Mesothelial cell of epicardium (in vitro differentiated cells): ENCODE measurements around the gene PATZ1. TPM values are rescaled to one million over a fixed set of nuclear protein-coding genes. Genes with fewer than 3 reads are reported as not detected.

ENCODE experiments used
- DNase-seq, 2 experiments: peaks; one replicate each; pipeline ENCODE4 v3.0.0; 2021; ENCODE audit warnings: low spot score in 2 of 2; ENCODE audit not compliant: unreplicated experiment in 2 of 2
- H3K27ac Mint-ChIP-seq: 2 replicates; pipeline ENCODE4 v1.8.0; 2021; ENCODE audit warnings: mixed read lengths
- H3K27me3 Mint-ChIP-seq: 2 replicates; pipeline ENCODE4 v1.8.0; 2021; ENCODE audit warnings: low read depth, mixed read lengths
- H3K36me3 Mint-ChIP-seq: 2 replicates; pipeline ENCODE4 v1.8.0; 2021; ENCODE audit warnings: mixed read lengths
- H3K4me1 Mint-ChIP-seq: 2 replicates; pipeline ENCODE4 v1.8.0; 2021; ENCODE audit warnings: mixed read lengths
- H3K4me3 Mint-ChIP-seq: 2 replicates; pipeline ENCODE4 v1.8.0; 2021; ENCODE audit warnings: mild to moderate bottlenecking, moderate library complexity, mixed read lengths
- H3K9me3 Mint-ChIP-seq: 2 replicates; pipeline ENCODE4 v1.8.0; 2021; ENCODE audit warnings: mixed read lengths
- CTCF ChIP-seq: fragments of 200-600 bp; sonication (generic); IDR thresholded peaks from one replicate; pipeline ENCODE4 v1.5.0; 2021; ENCODE audit warnings: antibody characterized with exemption; ENCODE audit not compliant: unreplicated experiment
- total RNA-seq: library from RNA; stranded (reverse); gene quantifications from 3 replicates; pipeline ENCODE4 v1.2.1, GENCODE V29; 2021

Gene PATZ1
- total RNA-seq, 1 donor from 2014 or later = 70.9 TPM

DNA sequence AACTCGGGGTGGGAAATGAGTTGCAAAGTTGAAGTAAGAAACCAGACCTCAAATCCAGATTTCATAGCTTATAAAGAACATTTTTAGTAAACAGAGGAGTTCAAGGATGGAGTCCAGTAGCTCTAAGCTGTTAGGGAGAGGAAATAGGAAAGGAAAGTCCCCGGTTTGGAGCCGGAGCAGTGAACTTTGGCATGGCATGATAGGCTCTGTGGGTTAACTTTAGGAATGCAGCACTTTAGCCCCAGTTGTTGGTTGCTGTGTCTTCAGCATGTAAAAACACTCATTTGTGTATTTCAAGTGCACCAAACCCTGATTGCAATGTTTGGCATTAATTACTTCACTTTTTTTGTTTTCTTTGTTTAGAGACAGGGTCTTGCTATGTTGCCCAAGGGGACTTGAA is 45.2 kb downstream of the PATZ1 start:
- Mint-ChIP-seq H3K27me3 (no peaks in the 10 kb centered on the region), H3K9me3 (no peaks in the 10 kb centered on the region), H3K4me3 (no peak overlapping the region), H3K4me1 (peaks cover 13% of the 10 kb centered on the region), H3K36me3 (no peaks in the 10 kb centered on the region), H3K27ac (no peak overlapping the region)
- TF ChIP-seq CTCF = no peak
- no peak for DNase-seq

DNA sequence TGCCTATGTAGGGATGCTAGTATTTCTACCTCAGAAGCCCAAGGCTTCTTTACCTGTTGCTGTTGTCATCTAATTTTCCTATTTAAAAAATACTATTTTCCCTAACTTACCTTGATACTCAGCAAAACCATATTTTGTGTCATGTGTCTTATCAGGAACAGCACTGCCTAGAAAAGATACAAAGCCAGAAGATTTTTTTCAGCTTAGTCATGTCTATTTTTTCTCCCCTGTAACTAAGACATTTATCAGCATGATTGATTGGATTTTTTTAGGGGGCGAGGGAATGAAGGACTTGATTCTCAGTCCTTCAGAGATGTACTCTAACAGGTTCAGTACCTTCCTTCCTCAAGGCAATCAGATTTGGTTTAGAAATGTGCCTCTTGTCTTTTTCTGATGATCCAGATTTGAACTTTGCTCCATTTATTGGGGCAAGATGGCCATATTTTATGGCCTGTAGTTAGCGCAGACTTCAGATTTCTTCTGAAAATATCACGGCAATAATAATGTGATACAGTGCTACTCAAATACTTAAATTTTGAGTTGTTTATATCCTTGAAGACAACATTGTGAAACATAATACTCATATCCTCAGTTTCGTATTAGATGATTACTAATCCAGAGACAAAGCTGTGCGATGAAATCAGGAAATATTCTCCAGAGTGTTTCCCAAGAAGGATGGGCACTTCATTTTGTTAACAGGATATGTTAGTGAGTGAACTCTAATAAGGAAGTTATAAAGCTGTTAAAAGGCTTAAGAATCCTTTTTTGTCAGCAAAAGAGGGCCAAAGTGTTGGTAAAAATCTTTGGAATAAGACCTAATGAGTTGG is 50.1 kb downstream of the PATZ1 start:
- peak overlapping the region; percentile 89 for H3K27ac Mint-ChIP-seq
- H3K9me3 Mint-ChIP-seq = no peaks in the 10 kb centered on the region
- H3K4me1 Mint-ChIP-seq = peaks cover 43% of the 10 kb centered on the region
- H3K27me3 Mint-ChIP-seq = no peaks in the 10 kb centered on the region
- no peak for DNase-seq
- TF ChIP-seq CTCF = no peak
- H3K4me3 Mint-ChIP-seq = no peak overlapping the region
- no peaks in the 10 kb centered on the region for H3K36me3 Mint-ChIP-seq

- Mint-ChIP-seq H3K36me3 (peaks cover 2% of the 10 kb centered on the region), H3K27ac (peak overlapping the region; percentile 89), H3K27me3 (no peaks in the 10 kb centered on the region), H3K4me1 (peaks cover 45% of the 10 kb centered on the region), H3K9me3 (no peaks in the 10 kb centered on the region), H3K4me3 (no peak overlapping the region)
- no peak for TF ChIP-seq CTCF
- no peak for DNase-seq
Observed at GRCh38 chr22:31295360-31295759, 50.8 kb downstream of the PATZ1 start.

DNA sequence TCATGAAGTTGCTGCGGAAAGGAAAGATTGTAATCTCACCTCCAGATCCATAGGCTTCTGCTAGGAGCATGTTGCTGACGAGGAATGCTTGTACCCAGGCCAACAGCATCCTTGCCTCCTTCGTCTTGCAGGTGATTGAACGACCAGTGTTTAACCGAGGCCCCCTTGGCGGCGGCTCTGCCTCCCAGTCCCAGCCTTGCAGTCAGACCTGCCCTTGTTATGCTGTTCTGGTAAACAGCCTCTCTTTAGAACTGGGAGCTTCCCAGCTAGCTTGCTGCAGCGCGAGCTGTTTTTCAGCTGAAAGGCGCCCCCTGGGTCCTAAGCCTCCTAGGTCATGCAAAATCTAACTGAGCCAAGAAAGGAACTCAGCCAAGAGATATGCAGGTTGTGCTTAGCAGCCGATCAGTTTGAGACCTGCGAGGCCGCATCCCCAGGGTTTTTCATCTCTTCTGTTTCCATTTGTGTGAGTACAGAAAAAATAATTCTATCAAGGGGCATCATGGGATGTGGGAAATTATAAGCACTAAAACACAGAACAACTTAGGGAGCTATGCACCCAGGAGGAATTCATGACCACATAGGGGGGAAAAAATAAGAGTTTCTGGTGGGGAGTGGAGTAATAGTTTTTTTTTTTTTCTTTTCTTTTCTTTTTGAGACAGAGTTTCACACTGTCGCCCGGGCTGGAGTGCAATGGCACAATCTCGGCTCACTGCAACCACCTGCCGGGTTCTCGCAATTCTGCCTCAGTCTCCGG is 53.7 kb downstream of the PATZ1 start, which contains the start of gene PIK3IP1:
Gene PIK3IP1 (minus strand): TSS at position 253 of the 754 bp plus-strand sequence. CDS start 144 bp downstream, at position 109.
- peak within 1 kb of the TSS; percentile 92 for H3K27ac Mint-ChIP-seq
- H3K27me3 Mint-ChIP-seq = no peaks in the 10 kb centered on the region
- no peak for TF ChIP-seq CTCF
- H3K9me3 Mint-ChIP-seq = no peaks in the 10 kb centered on the region
- peaks cover 6% of the 10 kb centered on the region for H3K36me3 Mint-ChIP-seq
- peak within 1 kb of the TSS; percentile 84 for H3K4me3 Mint-ChIP-seq
- peaks cover 51% of the 10 kb centered on the region for H3K4me1 Mint-ChIP-seq
- DNase-seq = peak in 1 of 2 experiments; percentile 76

GRCh38 chr22:31291481-31292235 is 54.5 kb downstream of the PATZ1 start:
- Mint-ChIP-seq H3K9me3 (no peaks in the 10 kb centered on the region), H3K36me3 (peaks cover 6% of the 10 kb centered on the region), H3K27ac (peak overlapping the region; percentile 92), H3K4me3 (peak overlapping the region; percentile 84), H3K27me3 (no peaks in the 10 kb centered on the region), H3K4me1 (peaks cover 45% of the 10 kb centered on the region)
- no peak for TF ChIP-seq CTCF
- peak in 1 of 2 experiments; percentile 45 for DNase-seq
